LNCaP clone FGC (cell line): ENCODE data around the gene KIRREL3.

Experiments
- DNase-seq: peaks from one replicate; pipeline ENCODE4 v3.0.0-alpha.2; 2011; ENCODE audit warnings: low read depth
- H3K4me3 ChIP-seq: 2 replicates; pipeline ENCODE4 v1.5.1; 2011; ENCODE audit warnings: mild to moderate bottlenecking, low read depth, low read length, control low read depth
- TF ChIP-seq, protein P1 (sequence below): IDR thresholded peaks from 2 replicates; pipeline ENCODE4 v1.5.1; 2012; ENCODE audit warnings: mild to moderate bottlenecking; ENCODE audit not compliant: control insufficient read depth, insufficient read depth; ENCODE audit errors: extremely low read depth

Gene KIRREL3

DNA sequence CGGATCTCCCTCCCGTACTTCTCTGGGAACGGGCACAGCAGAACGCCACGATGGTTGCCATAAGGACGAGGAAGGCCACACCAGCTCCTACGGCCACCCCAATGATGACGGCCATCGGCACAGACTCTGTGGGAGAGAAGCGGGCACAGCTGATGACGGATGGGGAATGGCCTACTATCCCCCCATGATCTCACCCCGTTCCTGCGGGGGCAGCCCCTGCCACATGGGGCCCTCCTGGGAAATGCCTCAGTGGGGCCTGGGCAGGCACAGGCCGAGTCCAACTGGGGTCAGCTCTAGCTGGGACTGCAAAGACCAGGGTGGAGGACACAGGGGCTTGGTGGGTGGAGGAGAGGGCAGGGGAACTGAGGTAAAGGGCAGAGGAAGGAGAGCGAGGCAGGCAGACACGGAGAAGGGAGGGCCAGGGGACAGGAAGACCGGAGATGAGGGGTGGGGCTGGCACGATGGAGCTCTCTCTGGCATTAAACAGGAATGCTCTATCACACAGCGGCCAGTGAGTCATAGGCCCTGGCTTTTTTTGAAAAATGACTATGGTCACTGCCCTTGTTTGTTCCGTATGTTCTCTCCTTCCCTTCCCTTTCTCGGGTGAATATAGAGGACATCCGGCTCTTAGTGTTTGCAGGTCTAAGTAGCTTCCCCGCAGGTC, 569.0 kb downstream of the KIRREL3 start:
- TF ChIP-seq, protein P1, sequence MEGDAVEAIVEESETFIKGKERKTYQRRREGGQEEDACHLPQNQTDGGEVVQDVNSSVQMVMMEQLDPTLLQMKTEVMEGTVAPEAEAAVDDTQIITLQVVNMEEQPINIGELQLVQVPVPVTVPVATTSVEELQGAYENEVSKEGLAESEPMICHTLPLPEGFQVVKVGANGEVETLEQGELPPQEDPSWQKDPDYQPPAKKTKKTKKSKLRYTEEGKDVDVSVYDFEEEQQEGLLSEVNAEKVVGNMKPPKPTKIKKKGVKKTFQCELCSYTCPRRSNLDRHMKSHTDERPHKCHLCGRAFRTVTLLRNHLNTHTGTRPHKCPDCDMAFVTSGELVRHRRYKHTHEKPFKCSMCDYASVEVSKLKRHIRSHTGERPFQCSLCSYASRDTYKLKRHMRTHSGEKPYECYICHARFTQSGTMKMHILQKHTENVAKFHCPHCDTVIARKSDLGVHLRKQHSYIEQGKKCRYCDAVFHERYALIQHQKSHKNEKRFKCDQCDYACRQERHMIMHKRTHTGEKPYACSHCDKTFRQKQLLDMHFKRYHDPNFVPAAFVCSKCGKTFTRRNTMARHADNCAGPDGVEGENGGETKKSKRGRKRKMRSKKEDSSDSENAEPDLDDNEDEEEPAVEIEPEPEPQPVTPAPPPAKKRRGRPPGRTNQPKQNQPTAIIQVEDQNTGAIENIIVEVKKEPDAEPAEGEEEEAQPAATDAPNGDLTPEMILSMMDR = no peak
- no peak overlapping the region for H3K4me3 ChIP-seq
- DNase-seq = no peak

- no peak for DNase-seq
- TF ChIP-seq, protein P1 = no peak
- H3K4me3 ChIP-seq = no peak overlapping the region
Observed at GRCh38 chr11:126430581-126431335, 569.8 kb downstream of the KIRREL3 start.

DNA sequence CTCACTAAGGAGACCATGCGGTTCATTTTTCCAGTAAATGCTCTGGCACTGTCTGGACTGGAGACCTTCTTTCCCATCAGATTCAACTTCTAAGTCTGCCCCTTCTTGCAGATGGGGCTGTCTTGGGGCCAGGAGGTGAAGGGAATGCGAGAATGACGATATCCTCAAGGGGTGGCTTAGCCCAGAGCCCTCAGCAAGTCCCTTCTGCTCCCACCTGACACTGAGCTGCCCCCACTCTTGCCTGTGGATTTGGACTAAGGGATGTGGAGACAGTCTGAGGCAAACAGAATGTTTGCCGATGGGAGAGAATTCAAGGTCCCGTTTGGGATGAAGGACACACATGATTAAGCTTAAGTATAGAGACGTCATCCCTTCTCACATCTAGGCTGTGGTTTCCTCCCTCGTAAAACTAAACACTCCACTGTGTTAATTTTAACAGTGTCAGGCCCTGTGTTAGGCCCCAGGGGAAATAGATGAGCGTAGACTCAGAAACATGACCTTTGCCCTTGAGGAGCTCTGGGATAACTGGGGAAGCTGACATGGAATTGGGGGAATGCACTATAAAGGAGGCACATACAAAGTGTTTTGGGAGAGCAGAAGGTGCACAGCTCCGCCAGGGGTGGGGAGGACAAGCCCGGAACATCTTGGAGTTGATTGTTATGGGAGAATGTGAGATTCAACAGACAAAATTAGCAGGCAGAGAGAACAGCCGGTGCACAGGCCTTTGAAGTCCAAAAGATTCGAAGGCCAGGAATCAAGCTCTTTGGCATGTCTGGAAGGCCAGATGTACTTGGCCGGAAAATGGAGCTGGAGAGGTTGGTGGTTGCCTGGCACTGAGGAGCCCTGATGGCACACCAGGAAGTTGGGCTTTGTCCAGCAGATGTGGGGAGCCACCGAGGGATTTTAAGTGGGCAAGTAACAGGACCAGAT, 573.5 kb downstream of the KIRREL3 start:
- DNase-seq = no peak
- TF ChIP-seq, protein P1 = no peak

GRCh38 chr11:126426106-126426505, 574.5 kb downstream of the KIRREL3 start:
- no peak overlapping the region for H3K4me3 ChIP-seq
- TF ChIP-seq, protein P1 = no peak
- no peak for DNase-seq

More for the DNA sequence above, 573.5 kb downstream of the KIRREL3 start:
- H3K4me3 ChIP-seq = no peak overlapping the region

GRCh38 chr11:126424471-126425039, 576.0 kb downstream of the KIRREL3 start:
- TF ChIP-seq, protein P1 = no peak
- no peak overlapping the region for H3K4me3 ChIP-seq
- DNase-seq = no peak

DNA sequence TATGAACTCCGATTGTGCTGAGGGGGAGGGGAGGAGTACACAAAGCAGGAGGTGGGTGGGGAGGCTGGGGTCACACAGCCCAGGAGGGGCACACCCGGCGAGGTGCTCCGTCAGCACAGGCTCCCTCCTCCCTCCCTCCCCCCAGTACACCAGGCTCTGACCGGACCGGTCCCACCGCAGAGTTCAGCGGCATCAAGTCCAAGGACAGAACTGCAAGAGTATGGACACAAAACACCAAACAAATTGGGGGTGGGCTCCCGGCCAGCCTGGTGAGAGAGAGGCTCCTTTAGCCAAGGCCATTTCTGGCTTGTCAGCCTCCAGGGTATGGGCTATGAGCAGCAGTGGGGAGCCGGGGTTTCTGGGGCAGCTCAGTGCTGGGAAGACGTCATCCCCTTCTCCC, 576.8 kb downstream of the KIRREL3 start:
- TF ChIP-seq, protein P1 = no peak

More for the DNA sequence above, 576.8 kb downstream of the KIRREL3 start:
- DNase-seq = no peak
- no peak overlapping the region for H3K4me3 ChIP-seq
